GM23338 (cell line): ENCODE results near the gene XPR1. TPM values are rescaled to one million over a fixed set of nuclear protein-coding genes. Genes with fewer than 3 reads are reported as not detected.
"Not testable (repeated sequence)": the region's sequence is repeated elsewhere in the genome, so short reads cannot be mapped to it uniquely, and the experiment has no call there.

Experiments
- ATAC-seq: fragments of 200-7000 bp; cut with Tn5 transposase; 3 replicates; pipeline ENCODE4 v1.9.1; 2020
- DNase-seq: peaks from one replicate; pipeline ENCODE4 v3.0.0-alpha.2; 2015; ENCODE audit warnings: low spot score
- H2AFZ ChIP-seq: fragments of 200-600 bp; sonication (generic); 2 replicates; pipeline ENCODE4 v1.8.0; 2016; ENCODE audit warnings: antibody characterized with exemption, mild to moderate bottlenecking, moderate library complexity
- H3F3A ChIP-seq: fragments of 200-600 bp; sonication (generic); replicated peaks from 2 replicates; pipeline ENCODE4 v1.8.0; 2017; ENCODE audit warnings: antibody characterized with exemption, mixed run types, low read depth
- H3K27ac ChIP-seq: fragments of 200-600 bp; sonication (generic); 2 replicates; pipeline ENCODE4 v1.6.1; 2016; ENCODE audit warnings: low read depth
- H3K27me3 ChIP-seq: fragments of 200-600 bp; sonication (generic); 2 replicates; pipeline ENCODE4 v1.8.0; 2016; ENCODE audit warnings: mild to moderate bottlenecking, mixed run types, moderate library complexity; ENCODE audit not compliant: insufficient read depth
- H3K36me3 ChIP-seq: fragments of 200-600 bp; sonication (generic); 2 replicates; pipeline ENCODE4 v1.8.0; 2016; ENCODE audit warnings: mild to moderate bottlenecking; ENCODE audit not compliant: insufficient read depth
- H3K4me1 ChIP-seq: fragments of 200-600 bp; sonication (generic); 2 replicates; pipeline ENCODE4 v1.8.0; 2016; ENCODE audit warnings: mild to moderate bottlenecking, moderate library complexity; ENCODE audit not compliant: insufficient read depth
- H3K4me2 ChIP-seq: fragments of 200-600 bp; sonication (generic); 2 replicates; pipeline ENCODE4 v1.7.1; 2017; ENCODE audit warnings: mixed run types
- H3K4me3 ChIP-seq: fragments of 200-600 bp; sonication (generic); 2 replicates; pipeline ENCODE4 v1.6.1; 2016; ENCODE audit warnings: mixed run types
- H3K79me2 ChIP-seq: fragments of 200-600 bp; sonication (generic); replicated peaks from 2 replicates; pipeline ENCODE4 v1.8.0; 2017; ENCODE audit warnings: mild to moderate bottlenecking; ENCODE audit not compliant: insufficient read depth
- H3K9me2 ChIP-seq: fragments of 200-600 bp; sonication (generic); 2 replicates; pipeline ENCODE4 v1.8.0; 2017; ENCODE audit not compliant: insufficient read depth
- H4K20me1 ChIP-seq: fragments of 200-600 bp; sonication (generic); replicated peaks from 2 replicates; pipeline ENCODE4 v1.8.0; 2017; ENCODE audit warnings: mild to moderate bottlenecking; ENCODE audit not compliant: insufficient read depth
- H3K27ac Mint-ChIP-seq: 2 replicates; pipeline ENCODE4 v1.8.0; 2020; ENCODE audit warnings: inconsistent platforms, mild to moderate bottlenecking, moderate library complexity, mixed read lengths
- H3K27me3 Mint-ChIP-seq: 3 replicates; pipeline ENCODE4 v1.8.0; 2022; ENCODE audit warnings: low read depth, mild to moderate bottlenecking, moderate library complexity, mixed read lengths, inconsistent platforms; ENCODE audit not compliant: insufficient read depth, poor library complexity
- H3K36me3 Mint-ChIP-seq: 3 replicates; pipeline ENCODE4 v1.8.0; 2021; ENCODE audit warnings: low read depth, mild to moderate bottlenecking, inconsistent platforms, moderate library complexity, mixed read lengths
- H3K4me1 Mint-ChIP-seq: 3 replicates; pipeline ENCODE4 v1.8.0; 2020; ENCODE audit warnings: mild to moderate bottlenecking, inconsistent platforms, mixed read lengths
- H3K4me3 Mint-ChIP-seq: 3 replicates; pipeline ENCODE4 v1.8.0; 2021; ENCODE audit warnings: moderate library complexity, mild to moderate bottlenecking, inconsistent platforms, mixed read lengths
- H3K9me3 Mint-ChIP-seq: 3 replicates; pipeline ENCODE4 v1.8.0; 2020; ENCODE audit warnings: moderate library complexity, mild to moderate bottlenecking, inconsistent platforms, mixed read lengths
- CREB1 ChIP-seq: fragments of 250-450 bp; sonication (Bioruptor Pico); IDR thresholded peaks from 2 replicates; pipeline ENCODE4 v1.5.0; 2020; ENCODE audit warnings: low read depth, mild to moderate bottlenecking, moderate library complexity
- ETS1 ChIP-seq: IDR thresholded peaks from 2 replicates; pipeline ENCODE4 v1.6.1; 2016; ENCODE audit warnings: antibody characterized with exemption
- EZH2 ChIP-seq: fragments of 200-600 bp; sonication (generic); IDR thresholded peaks from one replicate; pipeline ENCODE4 v1.8.0; 2017; ENCODE audit warnings: antibody characterized with exemption, mild to moderate bottlenecking, low read depth; ENCODE audit not compliant: unreplicated experiment
- EZH2phosphoT487 ChIP-seq: fragments of 200-600 bp; sonication (generic); IDR thresholded peaks from one replicate; pipeline ENCODE4 v1.8.1; 2018; ENCODE audit warnings: antibody characterized with exemption; ENCODE audit not compliant: unreplicated experiment
- NANOG ChIP-seq: IDR thresholded peaks from 2 replicates; pipeline ENCODE4 v1.6.1; 2016; ENCODE audit warnings: antibody characterized with exemption, borderline replicate concordance
- POLR2AphosphoS5 ChIP-seq: IDR thresholded peaks from 2 replicates; pipeline ENCODE4 v1.6.1; 2016; ENCODE audit warnings: antibody characterized with exemption, low read depth
- STAT1 ChIP-seq: IDR thresholded peaks from one replicate; pipeline ENCODE4 v1.6.1; 2016; ENCODE audit warnings: antibody characterized with exemption; ENCODE audit not compliant: unreplicated experiment
- ZNF114 ChIP-seq: fragments of 250-450 bp; sonication (Bioruptor Pico); IDR thresholded peaks from 2 replicates; pipeline ENCODE4 v1.5.0; 2020; ENCODE audit warnings: mild to moderate bottlenecking, moderate library complexity
- ZNF331 ChIP-seq: fragments of 250-450 bp; sonication (Bioruptor Pico); IDR thresholded peaks from 2 replicates; pipeline ENCODE4 v1.5.0; 2020; ENCODE audit warnings: low read depth, mild to moderate bottlenecking, moderate library complexity
- ZNF462 ChIP-seq: fragments of 250-450 bp; sonication (Bioruptor Pico); IDR thresholded peaks from 2 replicates; pipeline ENCODE4 v1.5.0; 2020; ENCODE audit warnings: mild to moderate bottlenecking, moderate library complexity
- polyA plus RNA-seq: library from polyadenylated mRNA; unstranded; fragments of >200 nt; fragmentation: Nextera tagmentation; extraction: Ambion mirVana; gene quantifications from 2 replicates; pipeline ENCODE4 v1.2.1, GENCODE V29; 2016
- total RNA-seq: library from RNA; depleted of rRNA; stranded (reverse); fragments of >200 nt; shearing (Covaris generic); gene quantifications from 2 replicates; pipeline ENCODE4 v1.2.3, GENCODE V29; 2014
- TF ChIP-seq, protein P1 (sequence below), 2 experiments: fragments of 200-600 bp in 1 of 2; sonication (generic) in 1 of 2; conservative IDR thresholded peaks; 2 replicates each; pipeline versions ENCODE4 v1.5.1 to v1.6.1; 2016 to 2017; ENCODE audit warnings: antibody characterized with exemption in 2 of 2, low read depth in 2 of 2, mild to moderate bottlenecking in 2 of 2, moderate library complexity in 1 of 2

Gene XPR1
- total and polyA plus RNA-seq, 2 experiments from 2014 or later, result 9.3 to 38.1 TPM

DNA sequence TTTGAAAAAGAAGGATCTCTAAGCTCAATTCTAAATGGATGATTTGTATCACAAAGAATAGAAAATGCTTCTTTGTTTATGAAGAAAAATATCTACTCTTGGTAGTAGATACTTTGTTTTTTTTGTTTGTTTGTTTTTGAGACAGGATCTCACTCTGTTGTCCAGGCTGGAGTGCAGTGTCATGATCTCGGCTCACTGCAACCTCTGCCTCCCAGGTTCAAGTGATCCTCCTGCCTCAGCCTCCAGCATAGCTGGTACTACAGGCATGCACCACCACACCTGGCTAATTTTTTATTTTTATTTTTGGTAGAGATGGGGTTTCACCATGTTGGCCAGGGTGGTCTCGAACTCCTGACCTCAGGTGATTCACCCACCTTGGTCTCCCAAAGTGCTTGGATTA is 159.3 kb downstream of the XPR1 start:
- H3K4me3 Mint-ChIP-seq, H3K36me3 Mint-ChIP-seq, H3K27me3 Mint-ChIP-seq, ATAC-seq, H4K20me1 ChIP-seq, H2AFZ ChIP-seq, DNase-seq, H3K9me2 ChIP-seq, H3K27ac ChIP-seq, H3K4me1 Mint-ChIP-seq, H3K27ac Mint-ChIP-seq, H3K79me2 ChIP-seq, H3K4me3 ChIP-seq, H3K36me3 ChIP-seq, H3K4me2 ChIP-seq, H3K4me1 ChIP-seq, H3F3A ChIP-seq, H3K27me3 ChIP-seq, H3K9me3 Mint-ChIP-seq: not testable (repeated sequence)

GRCh38 chr1:180791806-180792205 is 160.0 kb downstream of the XPR1 start:
- no peaks in the 10 kb centered on the region for H3K79me2 ChIP-seq
- ATAC-seq (no peak), DNase-seq (no peak)
- no peak overlapping the region for H3K27ac ChIP-seq
- H3K27ac Mint-ChIP-seq, result no peak overlapping the region
- H2AFZ ChIP-seq, result no peak overlapping the region
- no peak overlapping the region for H3K4me3 Mint-ChIP-seq
- no peaks in the 10 kb centered on the region for H3K36me3 Mint-ChIP-seq
- no peaks in the 10 kb centered on the region for H3K9me2 ChIP-seq
- no peaks in the 10 kb centered on the region for H3K9me3 Mint-ChIP-seq
- no peaks in the 10 kb centered on the region for H3K27me3 Mint-ChIP-seq
- no peaks in the 10 kb centered on the region for H4K20me1 ChIP-seq
- H3F3A ChIP-seq, result no peaks in the 10 kb centered on the region
- peaks cover 10% of the 10 kb centered on the region; the same call in 2 of the 3 replicates for H3K4me1 Mint-ChIP-seq
- no peak overlapping the region for H3K4me2 ChIP-seq
- no peaks in the 10 kb centered on the region for H3K27me3 ChIP-seq
- no peaks in the 10 kb centered on the region for H3K36me3 ChIP-seq
- H3K4me3 ChIP-seq, result no peak overlapping the region
- H3K4me1 ChIP-seq, result no peaks in the 10 kb centered on the region
- TF ChIP-seq POLR2AphosphoS5 (no peak), STAT1 (no peak), ZNF114 (CRISPR knock-in tag) (no peak), NANOG (no peak), ZNF462 (CRISPR knock-in tag) (no peak), ETS1 (no peak), EZH2phosphoT487 (no peak), CREB1 (CRISPR knock-in tag) (no peak), EZH2 (no peak), ZNF331 (CRISPR knock-in tag) (no peak)
- TF ChIP-seq, protein P1, sequence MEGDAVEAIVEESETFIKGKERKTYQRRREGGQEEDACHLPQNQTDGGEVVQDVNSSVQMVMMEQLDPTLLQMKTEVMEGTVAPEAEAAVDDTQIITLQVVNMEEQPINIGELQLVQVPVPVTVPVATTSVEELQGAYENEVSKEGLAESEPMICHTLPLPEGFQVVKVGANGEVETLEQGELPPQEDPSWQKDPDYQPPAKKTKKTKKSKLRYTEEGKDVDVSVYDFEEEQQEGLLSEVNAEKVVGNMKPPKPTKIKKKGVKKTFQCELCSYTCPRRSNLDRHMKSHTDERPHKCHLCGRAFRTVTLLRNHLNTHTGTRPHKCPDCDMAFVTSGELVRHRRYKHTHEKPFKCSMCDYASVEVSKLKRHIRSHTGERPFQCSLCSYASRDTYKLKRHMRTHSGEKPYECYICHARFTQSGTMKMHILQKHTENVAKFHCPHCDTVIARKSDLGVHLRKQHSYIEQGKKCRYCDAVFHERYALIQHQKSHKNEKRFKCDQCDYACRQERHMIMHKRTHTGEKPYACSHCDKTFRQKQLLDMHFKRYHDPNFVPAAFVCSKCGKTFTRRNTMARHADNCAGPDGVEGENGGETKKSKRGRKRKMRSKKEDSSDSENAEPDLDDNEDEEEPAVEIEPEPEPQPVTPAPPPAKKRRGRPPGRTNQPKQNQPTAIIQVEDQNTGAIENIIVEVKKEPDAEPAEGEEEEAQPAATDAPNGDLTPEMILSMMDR (conservative IDR thresholded peaks at IDR 0.05; ENCODE audit: low read depth in 2 of 2), result no peak
